Measurements from ENCODE around the gene GRAP.
"Not testable (repeated sequence)": the region's sequence is repeated elsewhere in the genome, so short reads cannot be mapped to it uniquely, and the experiment has no call there.

Gene GRAP

GRCh38 chr17:19046782-19047375 is at the start of gene GRAP:
TSS of gene GRAP (minus strand) at chr17:19046957. CDS start at chr17:19046926, 31 bp downstream.
- DNase-seq = not testable (repeated sequence)

GRCh38 chr17:19093684-19094438 is 47.1 kb upstream of the GRAP start:
- DNase-seq = not testable (repeated sequence)

GRCh38 chr17:19092737-19093683 is 46.3 kb upstream of the GRAP start:
- DNase-seq = not testable (repeated sequence)

GRCh38 chr17:19090058-19090772 is 43.5 kb upstream of the GRAP start:
- DNase-seq = not testable (repeated sequence)

GRCh38 chr17:19088804-19089685 is 42.3 kb upstream of the GRAP start:
- DNase-seq = not testable (repeated sequence)

GRCh38 chr17:19077386-19077785 is 30.6 kb upstream of the GRAP start:
- not testable (repeated sequence) for DNase-seq

- peak; percentile 43 for DNase-seq
Observed at GRCh38 chr17:19076398-19077192, 29.8 kb upstream of the GRAP start.

- not testable (repeated sequence) for DNase-seq
Observed at GRCh38 chr17:19070318-19071168, 23.8 kb upstream of the GRAP start.

GRCh38 chr17:19064378-19064777 is 17.6 kb upstream of the GRAP start:
- not testable (repeated sequence) for DNase-seq

- peak; percentile 87 for DNase-seq
Observed at GRCh38 chr17:19063326-19063956, 16.7 kb upstream of the GRAP start.

GRCh38 chr17:19062718-19063325 is 16.1 kb upstream of the GRAP start:
- DNase-seq = not testable (repeated sequence)

GRCh38 chr17:19062009-19062717 is 15.4 kb upstream of the GRAP start:
- peak; percentile 80 for DNase-seq

GRCh38 chr17:19055447-19055846 is 8.7 kb upstream of the GRAP start:
- DNase-seq = not testable (repeated sequence)

GRCh38 chr17:19048826-19049225 is 2.1 kb upstream of the GRAP start:
- DNase-seq = not testable (repeated sequence)

- not testable (repeated sequence) for DNase-seq
Observed at GRCh38 chr17:19047510-19047909, 753 bp upstream of the GRAP start.

GRCh38 chr17:19044643-19045042 is 2.1 kb downstream of the GRAP start:
- DNase-seq = not testable (repeated sequence)

- not testable (repeated sequence) for DNase-seq
Observed at GRCh38 chr17:19043032-19043431, 3.7 kb downstream of the GRAP start.

GRCh38 chr17:19042369-19042768 is 4.4 kb downstream of the GRAP start:
- not testable (repeated sequence) for DNase-seq

Data from CD4-positive, alpha-beta T cell treated with Interleukin-12 subunit alpha and Interleukin-12 subunit beta, for 1 hour (primary cell).